AG08396 (cell line): ENCODE data around the gene TFB1M.
"Not testable (repeated sequence)": the region's sequence is repeated elsewhere in the genome, so short reads cannot be mapped to it uniquely, and the experiment has no call there.

Source experiments
- DNase-seq: peaks from one replicate; pipeline ENCODE4 v3.0.0; 2012; ENCODE audit warnings: low spot score, mixed read lengths

The TFB1M gene

GRCh38 chr6:155297669-155298068 lies 16.6 kb downstream of the TFB1M start:
- DNase-seq: no peak

- DNase-seq: no peak
Measured at GRCh38 chr6:155292711-155293110, 21.6 kb downstream of the TFB1M start.

GRCh38 chr6:155291291-155291690 lies 23.0 kb downstream of the TFB1M start:
- DNase-seq: no peak

GRCh38 chr6:155290491-155290890 lies 23.8 kb downstream of the TFB1M start:
- DNase-seq: no peak

- DNase-seq: no peak
Measured at GRCh38 chr6:155287762-155288161, 26.5 kb downstream of the TFB1M start.

- no peak for DNase-seq
Measured at GRCh38 chr6:155284775-155285174, 29.5 kb downstream of the TFB1M start.

GRCh38 chr6:155278319-155279049 lies 35.8 kb downstream of the TFB1M start:
- no peak for DNase-seq

- no peak for DNase-seq
Measured at GRCh38 chr6:155276638-155277037, 37.6 kb downstream of the TFB1M start.

- peak; percentile 13 for DNase-seq
Measured at GRCh38 chr6:155275808-155276480, 38.3 kb downstream of the TFB1M start.

- peak; percentile 26 for DNase-seq
Measured at GRCh38 chr6:155274533-155274932, 39.8 kb downstream of the TFB1M start.

GRCh38 chr6:155274106-155274505 lies 40.2 kb downstream of the TFB1M start:
- DNase-seq: no peak

- DNase-seq: peak; percentile 15
Measured at GRCh38 chr6:155273431-155273830, 40.9 kb downstream of the TFB1M start.

GRCh38 chr6:155272353-155273232 lies 41.7 kb downstream of the TFB1M start:
- DNase-seq: no peak

- no peak for DNase-seq
Measured at GRCh38 chr6:155271145-155271544, 43.1 kb downstream of the TFB1M start.

- DNase-seq: no peak
Measured at GRCh38 chr6:155270561-155271091, 43.7 kb downstream of the TFB1M start.

GRCh38 chr6:155269765-155270164 lies 44.5 kb downstream of the TFB1M start:
- no peak for DNase-seq

- not testable (repeated sequence) for DNase-seq
Measured at GRCh38 chr6:155268088-155268867, 46.0 kb downstream of the TFB1M start.

- no peak for DNase-seq
Measured at GRCh38 chr6:155267411-155267810, 46.9 kb downstream of the TFB1M start.

GRCh38 chr6:155265843-155266535 lies 48.3 kb downstream of the TFB1M start:
- DNase-seq: no peak

- peak; percentile 24 for DNase-seq
Measured at GRCh38 chr6:155264693-155265320, 49.5 kb downstream of the TFB1M start.
